ENCODE results near the gene RAB43. TPM values are rescaled to one million over a fixed set of nuclear protein-coding genes. Genes with fewer than 3 reads are reported as not detected.
A peak's percentile ranks its signal among the peaks of the same experiment; 100 is the strongest.

The RAB43 gene
- total RNA-seq, 2 experiments from 2014 or later = 10.4 to 12.5 TPM

DNA sequence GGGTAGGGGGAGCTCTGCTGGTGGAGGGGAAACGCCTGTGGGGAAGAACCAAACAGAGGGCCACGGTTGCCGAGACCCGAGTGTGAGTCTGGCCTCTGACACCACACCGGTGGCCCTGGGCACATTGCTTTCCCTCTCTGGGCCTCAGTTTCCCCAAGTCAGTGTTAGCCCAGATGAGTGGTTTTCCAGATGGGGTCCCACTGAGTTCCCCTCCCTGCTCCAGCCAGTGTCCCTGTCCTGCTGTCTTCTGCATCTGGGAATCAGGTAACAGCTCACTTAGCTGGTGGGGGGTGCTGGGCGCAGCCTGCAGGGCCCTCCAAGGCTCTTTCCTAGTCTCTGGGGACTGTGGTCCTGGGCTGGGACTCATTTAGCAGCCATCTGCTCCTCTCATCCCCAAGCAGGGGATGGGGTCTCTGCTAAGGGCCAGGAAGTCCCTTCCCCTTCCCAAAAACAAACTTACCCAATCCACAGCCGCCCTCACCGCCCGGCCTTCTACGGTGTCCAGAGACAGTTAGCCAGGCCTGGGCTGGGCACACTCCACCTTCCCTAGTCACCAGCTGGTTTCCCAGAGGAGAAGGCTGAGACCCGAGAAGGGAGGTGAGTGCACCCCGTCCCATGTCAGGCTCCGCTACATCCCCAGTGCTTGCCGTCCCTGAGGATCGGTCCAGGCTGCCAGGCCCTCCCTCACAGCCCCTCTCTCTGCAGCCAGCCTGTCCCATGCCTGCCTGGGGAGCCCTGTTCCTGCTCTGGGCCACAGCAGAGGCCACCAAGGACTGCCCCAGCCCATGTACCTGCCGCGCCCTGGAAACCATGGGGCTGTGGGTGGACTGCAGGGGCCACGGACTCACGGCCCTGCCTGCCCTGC lies 60.3 kb downstream of the RAB43 start:
- no peaks in the 10 kb centered on the region for H3K9me2 ChIP-seq (ENCODE audit: insufficient read depth, low read length)
- peaks cover 15% of the 10 kb centered on the region for H3K4me1 ChIP-seq (ENCODE audit: insufficient read depth, low read length, poor library complexity, severe bottlenecking)
- H3K4me2 ChIP-seq (ENCODE audit: low read length) = no peak overlapping the region
- H3K27ac ChIP-seq (ENCODE audit: low read depth, low read length, poor library complexity, severe bottlenecking) = no peak overlapping the region
- no peak overlapping the region for H2AFZ ChIP-seq (ENCODE audit: low read length)
- H3K9me3 ChIP-seq (ENCODE audit: low read length) = no peaks in the 10 kb centered on the region
- intact Hi-C loops (cut with micrococcal nuclease; ENCODE audit: unreplicated experiment) = no loop called here
- no peak overlapping the region for H3K4me3 ChIP-seq (ENCODE audit: low read depth, low read length, poor library complexity, severe bottlenecking)
- BruUV-seq (replicated peaks) = no TSS peak
- no peak for TF ChIP-seq EZH2phosphoT487 (IDR thresholded peaks at IDR 0.05; ENCODE audit: borderline replicate concordance, low read depth, low read length)
- CTCF ChIA-PET (ENCODE audit: unreplicated experiment) = no interaction called here
- DNase-seq (ENCODE audit: low spot score) = no peak
- H3K79me2 ChIP-seq (ENCODE audit: insufficient read depth, low read depth, low read length) = no peaks in the 10 kb centered on the region
- no peaks in the 10 kb centered on the region for H4K20me1 ChIP-seq (ENCODE audit: insufficient read depth, low read length)
- POLR2A ChIA-PET = interaction anchor here (0.9 kb wide), 1 partner anchor 17 kb away, joined by 4 read pairs; no protein-coding TSS in a partner anchor
- no peaks in the 10 kb centered on the region for H3K36me3 ChIP-seq (ENCODE audit: insufficient read depth, low read length)

DNA sequence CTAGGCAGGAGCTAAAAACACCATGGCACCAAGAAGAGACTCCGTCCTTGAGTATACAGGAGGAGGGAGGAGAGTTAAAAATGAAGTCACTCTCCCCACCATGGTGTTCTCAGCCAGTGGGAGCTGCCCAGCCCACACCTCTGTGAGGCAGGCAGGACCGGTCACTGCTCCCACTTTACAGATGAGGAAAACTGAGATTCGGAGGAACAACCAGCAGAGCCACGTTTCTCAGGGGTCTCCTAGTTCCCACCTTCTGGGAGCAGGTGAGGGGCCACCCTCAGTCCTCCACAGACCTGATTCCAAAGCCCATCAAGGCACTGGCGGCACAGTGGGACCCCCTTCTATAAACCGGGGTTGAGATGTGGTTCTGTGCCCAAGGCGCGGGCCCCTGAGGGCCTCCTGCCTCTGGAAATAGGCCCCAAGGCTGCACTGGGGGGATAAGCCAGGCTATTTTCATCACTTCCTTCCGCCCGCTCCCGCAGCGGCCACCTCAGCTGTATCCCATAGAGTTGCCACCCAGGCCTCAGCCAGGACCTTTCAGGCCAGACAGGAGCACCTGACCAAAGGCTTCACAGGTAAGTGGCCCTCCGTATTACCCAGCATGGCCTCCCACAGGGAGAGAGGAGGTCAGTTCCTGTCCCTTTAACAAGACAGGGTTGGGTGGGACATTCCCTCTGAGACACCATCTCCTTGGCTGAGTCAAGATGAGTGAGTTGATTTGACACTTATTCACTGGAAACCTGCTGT lies 61.2 kb downstream of the RAB43 start, which contains the start of gene GP9:
TSS of gene GP9 (plus strand) at position 504 of the 747 bp plus-strand sequence. CDS start 961 bp downstream, outside the sequence.
- peaks cover 15% of the 10 kb centered on the region for H3K4me1 ChIP-seq (ENCODE audit: insufficient read depth, low read length, poor library complexity, severe bottlenecking)
- TF ChIP-seq, protein P1, sequence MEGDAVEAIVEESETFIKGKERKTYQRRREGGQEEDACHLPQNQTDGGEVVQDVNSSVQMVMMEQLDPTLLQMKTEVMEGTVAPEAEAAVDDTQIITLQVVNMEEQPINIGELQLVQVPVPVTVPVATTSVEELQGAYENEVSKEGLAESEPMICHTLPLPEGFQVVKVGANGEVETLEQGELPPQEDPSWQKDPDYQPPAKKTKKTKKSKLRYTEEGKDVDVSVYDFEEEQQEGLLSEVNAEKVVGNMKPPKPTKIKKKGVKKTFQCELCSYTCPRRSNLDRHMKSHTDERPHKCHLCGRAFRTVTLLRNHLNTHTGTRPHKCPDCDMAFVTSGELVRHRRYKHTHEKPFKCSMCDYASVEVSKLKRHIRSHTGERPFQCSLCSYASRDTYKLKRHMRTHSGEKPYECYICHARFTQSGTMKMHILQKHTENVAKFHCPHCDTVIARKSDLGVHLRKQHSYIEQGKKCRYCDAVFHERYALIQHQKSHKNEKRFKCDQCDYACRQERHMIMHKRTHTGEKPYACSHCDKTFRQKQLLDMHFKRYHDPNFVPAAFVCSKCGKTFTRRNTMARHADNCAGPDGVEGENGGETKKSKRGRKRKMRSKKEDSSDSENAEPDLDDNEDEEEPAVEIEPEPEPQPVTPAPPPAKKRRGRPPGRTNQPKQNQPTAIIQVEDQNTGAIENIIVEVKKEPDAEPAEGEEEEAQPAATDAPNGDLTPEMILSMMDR (conservative IDR thresholded peaks at IDR 0.05; ENCODE audit: low read length) = no peak
- no peak for TF ChIP-seq EZH2phosphoT487 (IDR thresholded peaks at IDR 0.05; ENCODE audit: borderline replicate concordance, low read depth, low read length)
- ChIA-PET CTCF (ENCODE audit: unreplicated experiment) (no interaction called here), POLR2A (interaction anchor here (0.6 to 1.3 kb wide), 4 partner anchors 8 to 193 kb away, joined by 3 to 5 read pairs (median 4); no protein-coding TSS in a partner anchor)
- no peak for DNase-seq (ENCODE audit: low spot score)
- intact Hi-C loops (cut with micrococcal nuclease; ENCODE audit: unreplicated experiment) = no loop called here
- H4K20me1 ChIP-seq (ENCODE audit: insufficient read depth, low read length) = no peaks in the 10 kb centered on the region
- no TSS peak for BruUV-seq (replicated peaks)
- H2AFZ ChIP-seq (ENCODE audit: low read length) = no peak within 1 kb of the TSS
- no peaks in the 10 kb centered on the region for H3K9me3 ChIP-seq (ENCODE audit: low read length)
- no peaks in the 10 kb centered on the region for H3K36me3 ChIP-seq (ENCODE audit: insufficient read depth, low read length)
- H3K4me3 ChIP-seq (ENCODE audit: low read depth, low read length, poor library complexity, severe bottlenecking) = no peak within 1 kb of the TSS
- no peaks in the 10 kb centered on the region for H3K79me2 ChIP-seq (ENCODE audit: insufficient read depth, low read depth, low read length)
- no peak within 1 kb of the TSS for H3K4me2 ChIP-seq (ENCODE audit: low read length)
- no peak within 1 kb of the TSS for H3K27ac ChIP-seq (ENCODE audit: low read depth, low read length, poor library complexity, severe bottlenecking)
- H3K9me2 ChIP-seq (ENCODE audit: insufficient read depth, low read length) = no peaks in the 10 kb centered on the region

DNA sequence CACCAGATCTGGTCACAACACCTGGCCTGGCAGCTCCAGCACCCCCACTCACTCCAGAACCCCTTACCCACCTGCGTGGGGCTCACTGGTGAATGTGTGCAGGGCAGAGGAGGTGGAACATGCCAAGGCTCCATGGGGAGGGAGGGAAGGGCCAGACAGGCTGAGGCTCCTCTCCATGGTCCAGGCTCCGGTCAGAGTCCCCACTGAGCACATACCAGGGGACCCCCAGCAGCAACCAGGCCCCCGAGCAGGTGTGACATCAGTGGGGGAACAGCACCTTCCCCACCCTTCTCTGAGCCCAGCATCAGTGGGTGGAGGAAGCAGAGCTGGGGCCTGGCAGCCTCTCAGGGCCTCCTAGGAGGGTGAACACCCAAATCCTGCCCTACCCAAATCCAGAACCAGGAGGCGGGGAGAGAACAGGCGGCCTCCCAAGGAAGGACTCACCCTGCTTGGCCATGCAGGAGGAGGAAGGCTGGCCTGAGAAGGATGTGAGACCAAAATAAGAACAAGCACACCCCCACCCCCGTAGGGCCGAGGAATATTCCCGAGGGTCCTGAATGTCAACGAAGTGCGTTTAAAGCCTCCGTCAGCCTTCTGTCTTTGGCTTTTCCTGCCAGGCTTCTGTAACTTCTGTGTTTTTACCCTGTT lies 62.2 kb downstream of the RAB43 start:
- no peak for DNase-seq (ENCODE audit: low spot score)
- ChIA-PET POLR2A (interaction anchor here (1.3 kb wide), 1 partner anchor 9 kb away, joined by 5 read pairs; no protein-coding TSS in a partner anchor), CTCF (ENCODE audit: unreplicated experiment) (no interaction called here)
- Histone ChIP-seq H3K9me3 (ENCODE audit: low read length) (no peaks in the 10 kb centered on the region), H3K4me3 (ENCODE audit: low read depth, low read length, poor library complexity, severe bottlenecking) (no peak overlapping the region), H3K36me3 (ENCODE audit: insufficient read depth, low read length) (no peaks in the 10 kb centered on the region), H3K27ac (ENCODE audit: low read depth, low read length, poor library complexity, severe bottlenecking) (no peak overlapping the region), H3K4me1 (ENCODE audit: insufficient read depth, low read length, poor library complexity, severe bottlenecking) (peaks cover 15% of the 10 kb centered on the region), H4K20me1 (ENCODE audit: insufficient read depth, low read length) (no peaks in the 10 kb centered on the region), H2AFZ (ENCODE audit: low read length) (0 out of 2 replicates have a peak overlapping the region, but pooled peaks have one; percentile 39), H3K79me2 (ENCODE audit: insufficient read depth, low read depth, low read length) (no peaks in the 10 kb centered on the region), H3K9me2 (ENCODE audit: insufficient read depth, low read length) (no peaks in the 10 kb centered on the region), H3K4me2 (ENCODE audit: low read length) (no peak overlapping the region)
- TF ChIP-seq, protein P1 (conservative IDR thresholded peaks at IDR 0.05; ENCODE audit: low read length) = no peak
- TF ChIP-seq EZH2phosphoT487 (IDR thresholded peaks at IDR 0.05; ENCODE audit: borderline replicate concordance, low read depth, low read length) = no peak
- intact Hi-C loops (cut with micrococcal nuclease; ENCODE audit: unreplicated experiment) = no loop called here
- BruUV-seq (replicated peaks) = no TSS peak
